Measurements from ENCODE around the gene CSNK2A1. TPM values are rescaled to one million over a fixed set of nuclear protein-coding genes. Genes with fewer than 3 reads are reported as not detected.

The CSNK2A1 gene
- total RNA-seq, 1 experiment from 2014 or later, result 161 TPM

GRCh38 chr20:564192-564591, 20.6 kb upstream of the CSNK2A1 start:
- no peak for DNase-seq (ENCODE audit: low spot score)

GRCh38 chr20:563187-563586, 19.6 kb upstream of the CSNK2A1 start:
- DNase-seq (ENCODE audit: low spot score), result no peak

- no peak for DNase-seq (ENCODE audit: low spot score)
Observed at GRCh38 chr20:562232-562897, 18.8 kb upstream of the CSNK2A1 start.

GRCh38 chr20:561437-562231, 18.0 kb upstream of the CSNK2A1 start:
- DNase-seq (ENCODE audit: low spot score), result peak; percentile 68

- DNase-seq (ENCODE audit: low spot score), result no peak
Observed at GRCh38 chr20:560680-561079, 17.1 kb upstream of the CSNK2A1 start.

GRCh38 chr20:558117-558516, 14.5 kb upstream of the CSNK2A1 start:
- DNase-seq (ENCODE audit: low spot score), result no peak

GRCh38 chr20:556984-557383, 13.4 kb upstream of the CSNK2A1 start:
- no peak for DNase-seq (ENCODE audit: low spot score)

- DNase-seq (ENCODE audit: low spot score), result no peak
Observed at GRCh38 chr20:555976-556385, 12.4 kb upstream of the CSNK2A1 start.

GRCh38 chr20:550611-551010, 7.0 kb upstream of the CSNK2A1 start:
- DNase-seq (ENCODE audit: low spot score), result no peak

- no peak for DNase-seq (ENCODE audit: low spot score)
Observed at GRCh38 chr20:549722-550496, 6.3 kb upstream of the CSNK2A1 start.

- no peak for DNase-seq (ENCODE audit: low spot score)
Observed at GRCh38 chr20:548906-549305, 5.3 kb upstream of the CSNK2A1 start.

- DNase-seq (ENCODE audit: low spot score), result no peak
Observed at GRCh38 chr20:547394-547793, 3.8 kb upstream of the CSNK2A1 start.

GRCh38 chr20:546353-546752, 2.8 kb upstream of the CSNK2A1 start:
- DNase-seq (ENCODE audit: low spot score), result no peak

- DNase-seq (ENCODE audit: low spot score), result no peak
Observed at GRCh38 chr20:544153-544725, 649 bp upstream of the CSNK2A1 start.

GRCh38 chr20:542777-543368, 717 bp downstream of the CSNK2A1 start:
- no peak for DNase-seq (ENCODE audit: low spot score)

- no peak for DNase-seq (ENCODE audit: low spot score)
Observed at GRCh38 chr20:540391-541201, 3.0 kb downstream of the CSNK2A1 start.

- no peak for DNase-seq (ENCODE audit: low spot score)
Observed at GRCh38 chr20:539848-540247, 3.7 kb downstream of the CSNK2A1 start.

- no peak for DNase-seq (ENCODE audit: low spot score)
Observed at GRCh38 chr20:539191-539590, 4.4 kb downstream of the CSNK2A1 start.

GRCh38 chr20:537983-538382, 5.6 kb downstream of the CSNK2A1 start:
- no peak for DNase-seq (ENCODE audit: low spot score)

GRCh38 chr20:536426-537010, 7.1 kb downstream of the CSNK2A1 start:
- DNase-seq (ENCODE audit: low spot score), result no peak

GRCh38 chr20:535958-536357, 7.6 kb downstream of the CSNK2A1 start:
- DNase-seq (ENCODE audit: low spot score), result no peak
